HK-2 (cell line): ENCODE data around the gene RNF103.

Experiments used
- DNase-seq: peaks from one replicate; pipeline ENCODE4 v3.0.0-alpha.2; 2018; ENCODE audit not compliant: unreplicated experiment

The RNF103 gene

DNA sequence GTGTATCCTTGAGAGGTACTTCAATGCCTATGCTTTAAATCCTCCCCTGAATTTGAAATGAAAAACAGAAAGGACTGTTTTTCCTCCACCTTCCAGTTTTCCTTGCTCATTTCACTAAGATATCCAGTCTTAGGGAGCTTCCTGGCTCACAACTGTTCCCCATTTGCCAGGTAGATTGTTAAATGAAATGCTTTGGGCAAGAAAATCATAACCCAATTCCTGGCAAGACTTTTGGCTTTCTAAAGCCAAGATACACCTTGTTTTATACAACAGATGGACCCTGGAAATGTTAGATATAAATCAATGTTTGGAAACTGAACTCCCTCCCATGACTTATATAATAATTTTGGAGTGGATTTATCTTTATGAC, 56.9 kb downstream of the RNF103 start:
- DNase-seq: no peak

DNA sequence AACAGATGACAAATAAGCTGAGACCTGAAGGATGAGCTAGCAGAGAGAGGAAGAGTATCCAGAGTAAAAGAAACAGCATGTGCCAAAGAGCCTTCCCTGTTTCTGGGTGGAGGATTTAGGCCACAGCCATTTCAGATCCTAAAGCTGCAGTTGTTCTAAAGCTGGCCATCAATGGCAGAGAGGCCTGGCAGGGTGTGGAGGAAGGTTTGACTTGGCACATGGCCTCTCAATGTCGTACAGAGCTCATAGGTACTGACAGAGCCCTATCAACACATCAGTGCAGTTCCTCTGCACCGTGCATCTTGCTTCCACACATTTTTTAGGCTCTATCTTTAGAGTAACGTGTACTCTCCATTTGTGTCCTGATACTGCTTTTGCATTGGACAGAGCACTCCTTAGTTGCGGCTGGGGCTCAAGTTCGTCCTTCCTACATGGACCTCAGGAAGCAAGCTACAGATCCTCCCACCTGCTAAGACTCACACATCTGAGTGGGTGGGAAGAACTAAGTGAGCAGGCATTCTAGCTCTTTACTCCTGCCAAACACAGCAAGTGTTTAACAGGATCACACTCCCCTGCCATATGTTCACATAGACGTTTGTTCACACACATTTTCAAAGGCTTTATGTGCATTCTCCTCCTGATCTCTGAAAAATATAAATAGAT, 57.4 kb downstream of the RNF103 start:
- DNase-seq: no peak

DNA sequence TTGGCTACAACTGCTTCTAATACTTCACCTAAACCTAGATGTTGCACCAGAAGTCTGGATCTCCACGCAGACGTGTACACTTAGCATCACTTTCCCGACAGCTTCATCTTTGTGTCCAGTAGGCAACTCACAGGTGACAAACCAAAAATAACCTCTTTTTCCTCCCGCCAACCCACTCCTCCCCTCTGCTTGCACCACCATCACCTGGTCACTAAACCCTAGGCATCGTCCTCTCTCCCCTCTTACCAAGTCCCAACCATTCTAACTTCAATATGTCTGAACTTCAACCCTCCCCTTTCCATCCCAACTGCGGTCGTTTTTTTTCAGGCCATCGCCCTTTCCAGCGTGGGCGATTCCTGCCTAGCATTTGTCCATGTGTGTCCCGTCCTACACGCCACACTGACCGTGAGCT, 60.0 kb downstream of the RNF103 start:
- DNase-seq: no peak

DNA sequence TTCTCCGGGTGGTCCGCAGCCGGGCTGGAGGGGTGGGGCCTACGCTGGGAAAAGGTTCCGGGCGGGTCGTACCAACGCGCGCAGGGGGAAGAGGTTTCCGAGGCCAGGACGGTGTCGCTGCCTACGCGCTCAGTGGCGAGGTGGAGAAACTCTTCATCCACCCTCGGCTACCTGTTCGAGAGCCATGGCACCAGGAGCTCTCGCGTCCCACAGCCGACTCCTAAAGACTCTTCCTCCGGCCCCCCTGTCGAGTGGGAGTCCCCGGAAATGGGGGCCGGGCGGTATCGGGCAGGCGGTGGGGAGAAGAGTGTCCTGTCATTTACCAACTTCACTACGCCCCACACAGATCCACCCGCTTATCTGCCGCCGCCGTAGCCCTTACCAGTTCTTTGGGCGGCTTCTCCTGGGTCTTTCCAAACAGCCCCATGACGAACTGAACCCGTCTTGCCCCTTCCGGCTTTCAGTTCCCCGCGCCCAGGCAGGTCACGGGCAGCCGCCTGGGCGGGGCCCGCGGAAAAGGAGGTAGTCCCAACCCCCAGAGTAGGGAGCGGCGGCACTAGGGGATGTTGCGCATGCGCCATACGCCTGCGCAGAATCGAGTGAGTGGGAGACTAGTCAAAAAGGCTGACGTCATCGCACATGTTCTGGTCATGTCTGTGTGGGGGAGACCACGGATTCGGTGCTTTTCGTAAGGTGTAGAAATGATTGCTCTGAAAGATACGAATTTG, 60.6 kb downstream of the RNF103 start, which contains the start of gene CHMP3:
TSS of gene CHMP3 (minus strand) at position 522 of the 728 bp plus-strand sequence. CDS start at position 427, 95 bp downstream.
- peak; percentile 97 for DNase-seq

DNA sequence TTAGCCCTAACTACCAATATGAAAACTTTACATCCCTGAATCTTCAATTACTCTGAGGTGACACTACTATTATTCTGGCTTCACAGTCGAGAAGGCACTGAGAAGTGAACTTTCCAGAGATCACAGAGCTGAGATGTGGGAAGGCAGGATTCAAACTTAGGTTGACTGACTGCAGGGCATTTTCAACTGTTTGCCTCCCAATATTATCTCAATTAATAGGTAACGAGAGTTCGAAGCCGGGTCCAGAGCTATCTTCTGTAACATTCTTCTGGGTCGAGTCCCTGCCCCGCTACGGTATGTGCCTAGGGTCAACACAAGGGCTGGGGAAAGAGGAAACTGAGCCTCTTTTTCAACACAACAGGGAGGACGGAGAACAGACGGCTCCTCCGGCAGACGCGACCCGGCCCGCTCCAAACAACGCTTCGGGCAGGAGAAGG, 61.2 kb downstream of the RNF103 start:
- no peak for DNase-seq

DNA sequence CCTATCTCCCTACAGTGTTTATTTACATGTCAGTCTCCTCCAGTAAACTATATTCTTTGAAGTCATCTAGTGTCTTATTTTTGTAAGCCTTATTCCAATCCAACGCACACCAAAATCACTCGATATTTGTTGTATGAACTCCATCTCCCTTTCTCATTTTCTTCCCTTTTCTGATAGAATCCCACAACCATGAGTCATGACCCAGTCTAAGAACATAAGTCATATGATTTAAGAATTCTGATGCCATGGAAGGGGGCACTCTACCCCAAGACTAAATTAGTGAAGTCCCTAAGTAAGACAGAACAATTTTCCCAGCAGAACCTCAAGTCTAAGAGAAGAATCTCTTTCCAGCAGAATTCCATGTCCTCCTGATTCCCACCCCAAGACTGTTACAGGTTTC, 65.8 kb downstream of the RNF103 start:
- DNase-seq: no peak

DNA sequence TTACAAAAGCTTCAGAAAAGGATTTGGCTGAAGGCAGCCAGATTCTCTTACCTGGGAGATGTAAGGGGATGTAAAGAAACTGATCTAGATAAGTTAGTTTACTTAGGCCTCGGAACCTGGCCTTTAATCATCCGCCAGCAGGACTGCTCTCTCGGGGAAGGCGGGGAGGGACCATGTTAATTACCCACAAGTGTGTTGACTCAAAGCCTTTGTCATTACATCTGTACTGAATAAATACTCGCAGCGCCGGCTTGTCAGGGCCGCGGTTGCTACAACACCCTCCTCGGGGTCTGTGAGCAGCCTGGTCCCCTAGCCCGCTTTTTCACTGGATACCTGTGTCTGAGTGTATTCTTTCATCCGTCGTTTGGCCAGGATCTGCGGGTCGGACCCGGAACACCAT, 67.2 kb downstream of the RNF103 start:
- no peak for DNase-seq
